HG02759 (cell line): ENCODE measurements around the gene TMEM108.

Source experiments
- ATAC-seq: cut with Tn5 transposase; IDR thresholded peaks from one replicate; pipeline ENCODE4 v1.9.1; 2021; ENCODE audit warnings: mild to moderate bottlenecking, moderate library complexity; ENCODE audit not compliant: unreplicated experiment

Gene TMEM108

DNA sequence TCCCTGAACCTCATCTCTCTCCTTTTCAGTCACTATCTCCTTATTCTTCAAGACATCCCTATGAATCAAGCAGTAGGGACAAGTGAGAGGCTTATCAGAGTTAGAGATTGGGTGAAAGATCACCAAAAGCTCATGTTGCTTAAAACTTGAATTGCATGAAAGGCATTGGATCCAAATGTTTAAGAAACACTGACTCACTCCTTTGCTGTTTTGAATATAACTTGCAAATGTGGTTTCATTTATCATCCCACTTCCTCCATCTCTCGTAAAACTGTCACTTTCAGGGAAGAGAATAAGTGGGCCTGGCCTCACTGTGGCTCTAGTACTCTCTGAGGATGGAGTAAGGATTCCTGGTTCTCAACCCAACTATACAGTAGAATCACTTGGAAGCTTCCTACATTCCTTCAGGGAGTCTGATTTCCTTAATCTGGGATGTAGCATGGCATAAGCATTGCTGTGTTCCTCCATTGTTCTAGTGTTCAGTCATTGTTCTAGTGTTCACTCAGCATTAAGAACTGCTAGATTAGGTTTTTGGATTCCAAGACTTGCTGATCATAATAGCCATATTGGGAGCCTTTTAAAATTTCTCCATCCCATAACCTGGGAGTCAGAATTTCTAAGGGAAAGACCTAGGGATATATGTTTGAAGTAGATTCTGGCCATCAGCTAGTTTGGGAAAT lies 171.8 kb downstream of the TMEM108 start:
- ATAC-seq = no peak

DNA sequence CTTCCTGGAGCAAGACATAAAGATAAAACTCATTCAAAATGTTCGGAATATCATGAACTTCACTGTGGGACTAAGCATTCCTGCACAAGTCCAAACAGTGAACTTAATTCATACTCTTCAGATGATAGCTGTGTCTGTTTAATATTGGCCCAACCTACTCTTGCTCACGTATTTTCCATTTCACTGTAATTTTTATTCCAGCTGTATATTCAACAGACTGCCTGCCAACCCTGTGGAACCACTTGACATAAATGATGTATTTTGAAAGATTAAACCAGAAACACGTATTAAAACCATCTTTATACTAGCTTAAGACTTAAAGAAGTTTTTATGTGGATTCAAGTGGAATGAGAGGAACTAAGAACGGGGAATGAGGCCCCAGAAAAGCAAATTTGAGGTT lies 172.5 kb downstream of the TMEM108 start:
- no peak for ATAC-seq

DNA sequence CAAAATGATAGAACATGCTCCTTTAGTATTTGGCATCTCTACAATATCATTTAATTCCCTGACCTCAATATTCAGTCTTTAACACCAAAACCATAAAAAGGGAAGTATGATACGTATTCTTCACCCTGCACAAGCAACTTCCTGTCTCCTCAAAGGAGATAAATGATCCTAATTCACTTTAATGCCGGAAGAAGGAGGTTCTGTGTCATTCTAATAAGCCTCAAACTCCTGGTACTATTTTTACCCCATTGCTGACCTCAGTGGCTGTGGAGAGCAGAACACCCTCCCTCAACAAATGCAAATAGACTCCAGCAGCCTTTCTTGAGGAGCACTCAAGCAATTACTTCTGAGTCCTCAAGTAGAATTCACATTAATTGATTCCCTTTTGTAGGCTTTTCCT lies 173.3 kb downstream of the TMEM108 start:
- ATAC-seq = peak; percentile 92

DNA sequence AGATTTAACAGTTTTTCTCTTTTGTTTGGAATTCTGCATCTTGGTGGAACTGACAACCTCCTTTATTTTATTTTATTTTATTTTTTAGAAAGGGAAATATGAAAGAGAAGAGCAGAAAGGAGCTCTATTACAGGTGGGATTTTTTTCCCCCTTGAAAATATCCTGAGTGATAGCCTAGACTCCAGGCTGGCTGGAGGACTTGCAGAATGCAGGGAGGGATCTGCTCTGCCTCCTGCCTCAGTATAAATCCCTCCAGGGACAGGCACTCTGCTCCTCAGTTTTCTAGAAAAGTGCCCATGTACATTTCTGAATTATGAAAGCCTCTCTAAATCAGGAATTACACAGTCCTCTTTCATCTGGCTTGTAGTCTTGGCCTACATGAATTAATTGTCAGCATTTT lies 173.7 kb downstream of the TMEM108 start:
- ATAC-seq = no peak

DNA sequence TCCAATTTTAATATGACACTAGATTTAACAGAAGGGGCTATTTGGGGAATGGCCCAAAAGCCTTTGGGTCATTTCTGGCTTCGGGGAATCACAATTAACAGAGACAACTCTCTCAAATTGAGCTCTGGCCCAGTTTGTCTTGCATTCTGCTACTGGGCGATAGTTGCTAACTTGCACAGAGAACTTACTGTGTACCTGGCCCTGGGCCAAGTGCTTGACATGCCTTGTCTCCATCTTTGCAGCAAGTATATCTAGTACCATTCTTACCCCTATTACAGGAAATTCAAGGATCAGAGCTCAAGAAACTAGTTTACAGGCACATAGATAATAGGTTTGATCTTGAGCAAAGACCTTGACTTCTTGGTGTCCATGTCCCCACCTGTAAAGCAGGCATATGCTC lies 175.7 kb downstream of the TMEM108 start:
- no peak for ATAC-seq

DNA sequence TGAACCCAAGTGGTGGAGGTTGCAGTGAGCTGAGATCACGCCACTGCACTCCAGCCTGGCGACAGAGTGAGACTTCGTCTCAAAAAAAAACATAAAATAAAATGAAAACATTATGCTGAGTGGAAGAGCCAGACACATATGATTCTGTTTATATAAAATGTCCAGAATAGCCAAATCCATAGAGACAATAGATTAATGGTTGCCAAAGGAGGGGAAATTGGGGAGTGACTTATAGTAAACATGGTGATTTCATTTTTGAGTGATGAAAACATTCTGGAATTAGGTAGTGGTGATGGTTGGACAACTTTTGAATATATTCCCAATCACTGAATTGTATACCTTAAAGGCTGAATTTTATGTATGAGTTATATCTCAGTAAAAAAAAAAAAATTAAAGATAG lies 189.6 kb downstream of the TMEM108 start:
- ATAC-seq = no peak

DNA sequence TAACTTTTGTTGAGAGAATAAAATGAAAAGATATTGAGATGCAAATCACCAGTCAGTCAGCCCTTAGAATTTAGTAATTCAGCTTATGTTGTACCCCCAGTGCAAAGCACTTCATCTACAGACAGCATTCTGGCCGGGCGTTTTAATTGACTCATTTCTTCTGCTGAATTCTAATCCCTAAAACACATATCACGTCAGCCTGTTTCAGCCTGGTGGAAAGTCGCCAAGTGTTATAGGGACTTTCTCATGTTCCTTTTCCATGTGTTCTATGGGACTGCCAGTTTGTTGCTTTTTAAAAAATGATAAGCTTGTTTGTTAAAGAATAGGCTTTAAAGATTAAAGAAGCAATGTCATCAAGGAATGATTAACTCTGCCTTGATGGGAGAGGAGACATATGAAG lies 192.0 kb downstream of the TMEM108 start:
- no peak for ATAC-seq

DNA sequence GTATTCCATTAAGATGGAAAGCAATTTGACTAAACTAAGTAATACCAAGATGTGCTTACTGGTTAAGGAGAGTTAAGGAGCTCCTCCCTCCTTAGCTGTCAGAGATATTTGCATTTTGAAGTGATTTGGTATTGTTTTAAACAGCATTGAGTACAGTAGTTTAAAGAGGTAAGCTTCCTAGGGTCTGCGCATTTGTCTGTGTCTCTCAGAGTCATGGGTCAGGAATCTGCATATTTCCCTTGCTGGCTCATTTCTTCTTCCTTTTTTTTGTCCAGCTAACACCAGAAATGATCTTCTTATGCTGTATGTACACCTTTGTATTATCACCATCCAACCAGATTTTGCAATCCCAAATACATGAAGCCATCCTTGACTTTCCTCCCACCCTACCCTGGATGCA lies 198.7 kb downstream of the TMEM108 start:
- no peak for ATAC-seq

DNA sequence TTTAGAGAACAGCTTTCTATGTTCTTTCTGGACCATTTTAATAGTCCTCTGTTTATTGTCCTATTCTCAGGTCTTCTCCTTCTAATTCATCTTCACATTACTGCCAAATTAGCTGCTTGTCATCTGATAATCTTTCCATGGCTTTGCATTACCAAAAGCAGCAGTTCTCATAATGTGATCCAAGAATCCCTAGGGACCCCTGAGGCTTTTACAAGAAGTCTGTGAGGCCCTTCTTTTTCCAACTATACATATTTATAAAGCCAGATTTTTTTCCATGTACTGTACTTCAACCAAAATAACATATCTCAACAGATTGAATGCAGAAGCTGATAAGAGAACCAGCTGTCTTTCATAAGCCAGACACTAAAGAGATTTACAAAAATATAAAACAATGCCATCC lies 199.2 kb downstream of the TMEM108 start:
- ATAC-seq = no peak

DNA sequence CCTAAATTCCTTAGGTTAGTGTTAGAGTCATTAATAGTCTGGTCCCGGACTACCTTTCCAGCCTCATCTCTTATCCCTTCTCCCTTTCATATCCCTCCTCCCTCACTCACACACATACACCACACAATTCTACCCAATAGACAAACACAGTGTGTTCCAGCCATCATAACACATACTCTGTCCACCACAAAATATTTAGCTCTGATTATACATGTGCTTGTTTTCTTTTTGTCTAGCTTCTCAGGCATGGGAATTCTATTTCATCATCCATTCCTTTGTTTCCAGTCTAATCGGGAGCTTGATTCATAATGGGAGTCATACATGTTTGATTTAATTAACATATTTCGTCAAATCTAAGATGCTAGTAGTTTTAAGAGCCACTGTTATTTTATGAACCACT lies 199.8 kb downstream of the TMEM108 start:
- ATAC-seq = no peak

DNA sequence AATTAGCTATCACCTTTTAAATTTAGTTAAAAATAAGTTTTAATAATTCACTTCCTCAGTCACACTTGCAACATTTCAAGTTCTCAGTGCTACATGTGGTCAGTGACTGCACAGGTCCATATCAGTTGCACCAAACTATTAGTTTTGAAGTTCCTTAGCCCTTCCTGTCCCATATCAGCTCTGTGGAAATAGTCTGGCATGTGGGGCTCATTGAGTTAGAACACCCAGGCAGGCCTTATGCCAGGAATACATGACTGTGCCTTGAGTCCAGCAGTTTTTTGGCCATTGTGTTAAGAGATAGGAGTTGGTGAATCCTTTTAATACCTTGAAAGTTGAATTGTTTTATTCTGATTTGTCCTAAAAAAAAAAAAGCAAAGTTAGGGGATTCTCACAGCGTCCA lies 207.9 kb downstream of the TMEM108 start:
- no peak for ATAC-seq

DNA sequence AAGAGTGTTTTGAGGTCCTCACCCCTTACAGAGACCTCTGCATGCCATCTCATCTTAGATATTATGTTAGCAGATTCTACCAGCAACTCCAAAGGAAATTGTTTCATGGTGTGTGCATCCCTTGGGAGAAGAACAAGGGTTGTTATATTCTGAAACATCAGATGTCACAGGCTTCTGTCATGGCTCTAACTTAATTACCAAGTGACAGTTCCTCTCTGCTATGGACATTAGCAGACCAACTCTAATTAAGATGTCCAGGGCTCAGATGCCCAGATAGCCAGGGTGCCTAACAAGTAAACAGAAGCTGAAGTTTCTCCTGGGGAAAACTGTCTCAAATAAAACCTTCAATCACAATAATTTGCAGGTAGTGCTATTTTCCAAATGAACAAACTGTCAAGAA lies 208.6 kb downstream of the TMEM108 start:
- ATAC-seq = no peak

DNA sequence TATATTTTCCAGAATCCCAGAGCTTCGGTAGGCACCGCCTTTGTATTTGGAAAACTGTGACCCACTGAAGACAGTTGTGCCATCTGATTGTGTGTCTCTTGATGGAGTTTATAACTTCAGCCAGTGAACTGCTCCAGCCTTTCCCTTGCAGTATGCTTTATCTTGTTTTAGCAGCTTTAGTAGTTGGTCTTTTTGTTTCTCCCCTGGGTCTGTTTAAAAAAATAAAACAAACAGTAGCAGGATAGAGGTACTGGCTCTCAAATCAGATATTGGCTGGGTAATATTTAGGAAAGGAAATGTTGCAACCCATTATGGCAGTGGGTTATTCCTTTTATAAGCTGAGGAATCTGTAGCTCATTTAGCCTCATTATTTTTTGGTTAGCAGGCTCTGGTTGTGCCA lies 210.2 kb downstream of the TMEM108 start:
- no peak for ATAC-seq

DNA sequence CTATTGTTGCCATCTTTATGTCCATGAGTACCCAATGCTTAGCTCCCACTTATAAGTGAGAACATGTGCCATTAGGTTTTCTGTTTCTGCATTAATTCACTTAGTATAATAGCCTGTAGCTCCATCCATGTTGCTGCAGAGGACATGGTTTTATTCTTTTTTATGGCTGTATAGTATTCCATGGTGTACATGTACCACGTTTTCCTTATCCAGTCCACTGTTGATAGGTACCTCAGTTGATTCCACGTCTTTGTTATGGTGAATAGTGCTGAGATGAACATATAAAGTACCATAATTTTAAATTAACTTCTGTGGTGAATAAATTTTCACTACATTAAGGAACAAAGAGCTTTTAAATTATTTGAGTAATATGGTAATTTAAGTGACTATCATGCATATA lies 211.3 kb downstream of the TMEM108 start:
- no peak for ATAC-seq

DNA sequence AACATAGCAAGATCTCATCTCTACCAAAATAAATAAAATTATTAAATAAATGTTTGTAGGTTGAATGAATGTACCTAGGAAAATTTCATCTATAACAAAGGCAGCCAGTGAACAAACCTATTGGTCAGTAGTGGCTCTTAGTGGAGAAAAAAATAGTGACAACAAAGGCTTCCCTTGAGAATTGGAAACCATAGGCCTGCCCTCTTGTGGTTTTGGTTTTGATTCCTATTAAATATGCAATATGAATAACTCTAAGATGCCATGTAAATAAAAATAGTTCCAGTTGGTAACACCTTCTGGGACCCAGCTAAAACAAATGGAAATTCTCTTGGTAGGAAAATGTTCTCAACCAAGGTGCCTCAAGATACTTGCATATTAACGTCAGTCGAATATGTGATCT lies 216.0 kb downstream of the TMEM108 start:
- no peak for ATAC-seq

DNA sequence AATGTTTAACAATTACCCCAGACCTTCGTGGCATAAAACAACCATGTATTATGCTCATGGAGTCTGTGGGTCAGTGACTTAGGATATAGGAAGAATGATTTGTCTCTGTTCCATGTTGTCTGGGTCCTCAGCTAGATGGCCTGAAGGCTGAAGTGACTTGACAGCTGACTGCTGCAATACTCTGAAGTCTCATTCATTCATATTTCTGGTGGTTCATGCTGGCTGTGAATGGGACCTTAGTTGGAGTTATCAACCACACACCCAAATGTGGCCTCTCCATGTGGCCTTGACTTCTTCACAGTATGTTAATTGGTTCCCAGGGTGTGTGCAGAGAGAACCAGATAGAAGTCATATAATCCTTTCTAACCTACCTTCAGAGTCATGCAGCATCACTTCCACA lies 216.5 kb downstream of the TMEM108 start:
- no peak for ATAC-seq

DNA sequence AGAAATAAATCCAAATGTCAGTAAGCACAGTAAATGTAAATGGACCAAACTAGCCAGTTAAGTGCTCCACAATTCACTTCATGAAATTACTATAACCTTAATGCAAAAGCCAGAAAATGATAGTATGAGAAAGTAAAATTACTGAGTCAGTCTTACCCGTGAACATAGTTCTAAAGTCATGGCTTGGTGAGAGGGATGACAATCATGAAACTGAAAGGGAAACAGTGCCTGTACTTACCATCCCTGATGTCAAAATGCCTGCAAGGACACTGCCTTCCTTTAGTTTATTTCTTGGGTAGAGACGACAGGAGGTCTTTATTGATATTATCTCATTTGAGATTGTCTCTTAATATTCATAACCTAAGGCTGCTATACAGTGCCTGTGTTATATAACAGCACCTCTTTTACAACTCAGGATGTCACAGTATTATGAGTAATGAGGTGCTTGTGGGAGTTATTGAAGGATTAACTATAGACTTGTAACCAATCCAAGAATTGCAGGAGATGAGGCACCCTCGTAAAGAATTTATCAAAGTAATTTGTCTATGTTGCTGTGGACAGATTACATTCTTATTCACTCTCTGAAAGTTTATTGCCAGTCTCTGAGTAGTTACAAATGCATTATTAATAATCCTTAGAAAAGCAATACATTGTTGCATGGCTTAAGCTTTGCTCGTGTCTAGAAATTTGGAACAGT lies 218.7 kb downstream of the TMEM108 start:
- no peak for ATAC-seq

DNA sequence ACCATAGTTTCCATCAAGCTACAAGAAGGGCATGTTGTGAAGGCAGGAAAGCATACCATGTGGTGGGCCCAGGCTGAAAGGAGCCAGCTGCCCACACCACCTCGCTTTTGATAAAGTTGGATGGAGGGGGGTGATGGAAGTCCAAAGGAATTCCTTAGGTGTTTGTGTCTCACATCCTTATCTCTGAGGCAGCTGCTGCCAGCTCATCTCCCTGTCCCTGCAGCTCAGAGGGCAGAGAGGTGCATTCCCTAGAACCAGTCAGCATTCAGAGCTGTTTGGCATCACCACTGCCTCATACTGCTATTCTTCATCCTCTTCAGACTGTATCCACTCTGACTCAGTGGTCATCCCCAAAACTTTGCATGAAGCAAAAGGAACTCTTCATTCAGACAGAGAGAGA lies 220.2 kb downstream of the TMEM108 start:
- ATAC-seq = no peak

DNA sequence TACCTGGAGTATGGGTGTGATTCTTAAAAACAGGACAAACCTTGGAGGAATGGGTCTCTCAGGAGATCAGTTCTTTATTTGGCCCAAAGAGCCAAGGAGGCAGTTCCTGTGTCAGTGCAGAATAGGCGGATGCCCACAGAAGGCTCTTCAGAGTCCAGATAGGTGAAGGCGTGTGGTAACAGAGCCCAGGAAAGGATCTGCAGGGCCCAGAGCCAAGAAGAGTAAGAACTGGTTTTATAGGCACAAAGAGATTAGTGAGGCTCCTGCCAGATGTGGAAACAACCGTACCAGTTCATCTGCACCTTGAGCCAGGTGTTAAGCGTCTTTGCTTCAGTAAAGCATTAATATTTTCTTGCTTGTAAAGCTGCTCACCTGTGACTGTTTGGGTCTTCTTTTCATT lies 221.6 kb downstream of the TMEM108 start:
- no peak for ATAC-seq

DNA sequence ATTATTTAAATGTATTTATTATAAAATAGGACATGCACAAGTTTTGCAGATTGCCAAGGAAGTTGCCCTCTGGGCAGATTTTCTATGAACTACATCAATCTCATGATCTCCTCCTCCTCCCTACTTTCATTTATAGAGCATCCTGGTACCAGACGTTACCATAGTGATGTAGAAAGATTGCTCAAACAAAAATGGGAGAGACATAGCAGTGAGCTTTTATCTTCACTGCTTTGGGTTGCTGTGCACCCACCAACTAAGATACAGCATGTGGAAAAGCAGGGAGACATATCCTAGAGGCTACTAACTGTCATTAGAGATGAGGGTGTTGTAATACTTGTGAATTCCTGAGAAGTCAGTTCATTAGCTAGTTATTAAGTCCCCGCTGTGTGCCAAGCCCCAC lies 224.1 kb downstream of the TMEM108 start:
- ATAC-seq = no peak

DNA sequence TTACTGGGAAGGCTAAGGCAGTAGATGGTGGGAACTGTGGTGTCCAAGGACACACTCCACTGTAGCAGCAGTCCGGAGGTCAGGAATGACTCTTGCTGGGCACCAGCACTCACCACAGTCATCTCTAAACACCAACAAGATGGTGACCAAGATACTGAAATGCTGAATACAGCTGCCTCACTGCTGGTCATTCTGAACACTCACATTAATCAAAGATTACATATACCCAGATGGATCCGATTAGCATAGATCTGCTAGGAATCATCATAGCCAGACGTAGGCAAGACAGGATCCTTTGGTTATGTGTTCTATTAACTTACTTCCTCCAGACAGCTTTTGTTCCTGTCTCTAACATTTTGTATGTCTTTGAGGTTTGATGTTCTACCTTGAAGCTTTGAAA lies 226.7 kb downstream of the TMEM108 start:
- no peak for ATAC-seq

DNA sequence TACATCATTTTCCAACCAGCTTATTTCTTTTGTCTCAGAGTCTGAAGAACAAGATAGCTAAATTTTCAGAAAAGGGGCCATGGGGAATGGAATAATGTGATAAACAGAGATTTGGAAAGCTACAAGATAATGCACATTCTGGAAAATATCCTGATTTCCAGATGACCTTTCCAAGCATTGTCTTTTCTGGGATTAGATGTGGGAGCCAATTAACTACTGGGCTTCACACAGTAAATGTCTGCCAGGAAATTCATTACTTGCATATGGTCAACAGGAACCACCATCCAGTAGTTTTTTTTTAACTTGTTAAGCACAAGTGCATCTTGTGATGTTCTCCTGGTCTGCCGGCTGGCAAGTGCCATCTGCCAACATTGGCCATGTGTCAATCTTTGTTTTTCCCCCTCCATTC lies 230.5 kb downstream of the TMEM108 start:
- ATAC-seq = no peak

DNA sequence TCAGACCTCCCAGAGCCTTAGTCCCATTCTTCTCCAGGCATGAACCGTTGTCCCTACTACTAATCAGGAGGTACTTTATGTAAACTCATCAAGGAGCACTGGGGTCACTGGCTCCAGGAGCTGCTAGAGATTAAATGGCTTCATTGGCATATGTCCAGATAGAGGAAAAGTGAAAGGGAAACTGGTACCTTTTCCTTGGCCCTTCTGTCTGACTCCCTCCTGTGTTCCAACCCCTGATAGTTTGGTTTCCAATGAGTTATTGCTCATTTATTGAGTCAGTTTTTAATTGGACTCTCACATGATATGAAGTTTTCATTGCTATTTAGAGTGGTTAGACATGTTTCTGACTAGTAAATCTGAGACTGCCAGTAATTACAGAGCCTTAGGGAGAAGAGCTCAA lies 231.2 kb downstream of the TMEM108 start:
- ATAC-seq = no peak
